Stomach smooth muscle (tissue), 2 donors: ENCODE measurements around the gene GABRG3.

Experiments used
- H3K27ac ChIP-seq: one replicate; pipeline ENCODE4 v1.7.0; 2013; ENCODE audit warnings: mild to moderate bottlenecking, low read length, inconsistent platforms
- H3K27me3 ChIP-seq, 2 donors: one replicate each; pipeline ENCODE4 v1.7.0; 2013; ENCODE audit warnings: low read length in 2 of 2; ENCODE audit not compliant: insufficient read depth in 2 of 2, control insufficient read depth in 1 of 2
- H3K36me3 ChIP-seq, 2 donors: one replicate each; pipeline ENCODE4 v1.7.0; 2013; ENCODE audit warnings: low read length in 2 of 2; ENCODE audit not compliant: control insufficient read depth in 2 of 2, insufficient read depth in 2 of 2
- H3K4me1 ChIP-seq: one replicate; pipeline ENCODE4 v1.7.0; 2013; ENCODE audit warnings: low read length; ENCODE audit not compliant: control insufficient read depth, insufficient read depth
- H3K4me3 ChIP-seq, 2 donors: one replicate each; pipeline ENCODE4 v1.7.0; 2013; ENCODE audit warnings: low read length in 2 of 2
- H3K9ac ChIP-seq, 2 donors: one replicate each; pipeline ENCODE4 v1.7.0; 2013; ENCODE audit warnings: low read length in 2 of 2, mild to moderate bottlenecking in 1 of 2
- H3K9me3 ChIP-seq, 2 donors: one replicate each; pipeline ENCODE4 v1.7.0; 2013; ENCODE audit warnings: low read length in 2 of 2; ENCODE audit not compliant: control insufficient read depth in 2 of 2
- donor health status: healthy.
- donor health status: Pancreatic carcinoma.

The GABRG3 gene

DNA sequence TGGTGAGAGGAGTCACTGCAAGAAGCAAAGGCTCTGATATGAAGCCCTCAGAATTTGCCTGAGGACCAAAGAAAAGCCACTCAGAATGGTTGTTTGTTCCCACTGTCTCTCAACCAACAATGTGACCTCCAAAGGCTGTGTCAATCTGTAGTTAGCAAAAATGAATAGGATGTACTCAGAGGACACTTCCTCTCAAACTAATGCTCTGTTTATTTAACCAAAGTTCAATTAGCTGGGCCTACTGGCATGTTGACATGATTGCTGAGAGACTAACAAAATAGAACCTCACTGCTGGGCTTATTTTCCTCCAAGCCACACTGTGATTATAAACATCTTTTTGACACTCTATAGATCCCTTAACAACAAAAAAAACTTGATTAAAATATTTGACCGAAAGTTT is 605.6 kb downstream of the GABRG3 start:
- Histone ChIP-seq H3K4me1 (no peaks in the 10 kb centered on the region), H3K9me3 (peaks cover 0 to 4% of the 10 kb centered on the region in 2 donors)

DNA sequence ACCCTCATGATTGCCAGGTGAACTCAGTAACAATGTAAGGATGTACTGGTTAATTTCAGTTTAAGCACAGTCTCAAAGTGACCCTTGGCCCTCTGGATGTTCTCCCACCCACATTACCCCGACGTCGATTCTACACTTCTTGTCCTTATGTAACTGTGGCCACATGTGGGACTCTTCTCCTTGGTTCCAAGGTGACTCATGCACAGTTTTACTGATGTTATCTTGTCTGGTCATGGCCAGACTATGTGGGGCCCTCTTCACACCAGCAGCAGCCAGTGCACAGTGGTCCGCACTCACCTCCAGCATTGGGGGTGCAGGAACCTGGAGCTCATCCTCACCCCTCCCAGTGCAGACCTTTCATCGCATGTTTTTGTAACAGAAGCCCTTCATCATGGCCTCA is 608.8 kb downstream of the GABRG3 start:
- no peak overlapping the region for H3K4me3 ChIP-seq
- no peak overlapping the region for H3K27ac ChIP-seq
- H3K4me1 ChIP-seq, result no peaks in the 10 kb centered on the region
- H3K9me3 ChIP-seq, result peaks cover 0 to 4% of the 10 kb centered on the region in 2 donors
- H3K9ac ChIP-seq, result no peak overlapping the region
- no peaks in the 10 kb centered on the region for H3K27me3 ChIP-seq
- H3K36me3 ChIP-seq, result no peaks in the 10 kb centered on the region

More for the DNA sequence above, 605.6 kb downstream of the GABRG3 start:
- Histone ChIP-seq H3K27me3 (no peaks in the 10 kb centered on the region), H3K27ac (no peak overlapping the region), H3K9ac (no peak overlapping the region), H3K36me3 (no peaks in the 10 kb centered on the region), H3K4me3 (no peak overlapping the region)

DNA sequence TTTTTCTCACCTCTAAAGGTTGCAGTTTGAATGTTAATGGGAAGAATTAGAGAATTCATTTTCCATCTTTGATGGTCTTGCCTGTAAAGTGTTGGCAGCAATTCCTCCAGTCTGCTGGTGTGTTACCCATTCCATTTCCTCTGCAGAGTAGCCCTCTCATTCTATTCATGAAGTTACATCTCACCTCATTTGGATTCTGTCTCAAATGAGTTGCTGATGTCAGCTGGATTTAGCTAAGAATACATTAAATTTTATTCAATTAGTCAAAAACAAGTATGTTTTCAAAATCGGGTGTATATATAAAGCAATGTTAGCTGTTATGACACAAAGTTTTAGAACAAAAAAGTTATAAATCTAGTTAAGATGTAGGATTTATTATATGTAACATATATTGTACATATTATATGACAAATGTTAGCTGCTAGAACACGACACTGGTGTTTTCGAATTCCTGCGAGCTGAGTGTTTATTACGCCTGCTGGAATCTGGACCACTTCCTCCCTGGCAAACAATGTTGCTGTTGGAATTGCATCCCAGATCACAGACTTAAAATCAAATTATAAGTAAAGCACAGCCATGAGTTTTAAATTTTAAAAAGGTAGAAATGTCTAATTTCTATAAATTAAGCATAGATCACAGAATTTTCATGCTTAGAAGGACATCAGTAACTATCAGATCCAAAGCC is 611.9 kb downstream of the GABRG3 start:
- H3K27me3 ChIP-seq, result no peaks in the 10 kb centered on the region
- H3K4me1 ChIP-seq, result no peaks in the 10 kb centered on the region
- H3K27ac ChIP-seq, result no peak overlapping the region
- H3K9ac ChIP-seq, result no peak overlapping the region
- H3K36me3 ChIP-seq, result no peaks in the 10 kb centered on the region
- H3K9me3 ChIP-seq, result peaks cover 0 to 4% of the 10 kb centered on the region in 2 donors
- H3K4me3 ChIP-seq, result no peak overlapping the region

DNA sequence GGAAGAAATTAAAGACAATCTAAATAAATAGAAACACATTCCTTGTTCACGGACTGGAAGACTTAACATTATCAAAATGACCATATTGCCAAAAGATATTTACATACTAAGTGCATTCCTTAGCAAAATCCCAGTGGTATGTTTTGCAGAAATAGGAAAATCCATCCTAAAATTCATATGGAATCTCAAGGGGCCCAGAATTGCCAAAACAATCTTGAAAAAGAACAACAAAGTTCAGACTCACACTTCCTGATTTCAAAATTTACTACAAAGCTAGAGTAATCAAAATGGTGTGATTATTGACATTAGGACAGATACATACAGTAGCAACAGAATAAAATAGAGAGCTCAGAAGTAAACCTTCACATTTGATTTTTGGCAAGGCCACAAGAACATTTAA is 612.7 kb downstream of the GABRG3 start:
- Histone ChIP-seq H3K27ac (no peak overlapping the region), H3K27me3 (no peaks in the 10 kb centered on the region), H3K36me3 (no peaks in the 10 kb centered on the region), H3K9me3 (peaks cover 0 to 4% of the 10 kb centered on the region in 2 donors), H3K4me3 (no peak overlapping the region), H3K4me1 (no peaks in the 10 kb centered on the region), H3K9ac (no peak overlapping the region)

DNA sequence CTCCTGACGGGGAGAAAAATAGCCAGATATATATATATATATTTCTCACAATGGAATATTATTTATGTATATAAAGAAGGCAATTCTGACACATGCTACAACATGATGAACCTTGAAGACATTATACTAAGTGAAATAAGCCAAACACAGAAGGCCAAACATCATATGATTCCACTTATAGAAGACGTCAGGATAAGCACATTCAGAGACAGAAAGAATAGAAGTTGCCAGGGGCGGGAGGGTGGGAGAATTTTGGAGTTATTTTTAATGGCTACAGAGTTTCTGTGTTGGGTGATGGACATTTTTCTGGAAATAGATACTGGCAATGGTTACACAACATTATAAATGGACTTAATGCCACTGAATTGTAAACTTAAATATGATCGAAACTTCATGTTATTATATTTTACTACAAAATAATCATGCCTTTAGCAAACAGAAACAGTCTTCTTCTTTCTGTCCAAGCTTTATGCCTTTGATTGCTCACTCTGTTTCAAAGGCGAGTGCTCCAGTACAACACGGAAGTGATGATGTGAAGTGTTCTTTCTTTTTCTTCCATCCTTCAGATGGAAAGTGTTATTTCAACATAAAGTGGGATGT is 614.2 kb downstream of the GABRG3 start:
- H3K9ac ChIP-seq, result no peak overlapping the region
- no peaks in the 10 kb centered on the region for H3K9me3 ChIP-seq
- no peaks in the 10 kb centered on the region for H3K4me1 ChIP-seq
- H3K4me3 ChIP-seq, result no peak overlapping the region
- H3K36me3 ChIP-seq, result no peaks in the 10 kb centered on the region
- H3K27me3 ChIP-seq, result no peaks in the 10 kb centered on the region
- no peak overlapping the region for H3K27ac ChIP-seq

DNA sequence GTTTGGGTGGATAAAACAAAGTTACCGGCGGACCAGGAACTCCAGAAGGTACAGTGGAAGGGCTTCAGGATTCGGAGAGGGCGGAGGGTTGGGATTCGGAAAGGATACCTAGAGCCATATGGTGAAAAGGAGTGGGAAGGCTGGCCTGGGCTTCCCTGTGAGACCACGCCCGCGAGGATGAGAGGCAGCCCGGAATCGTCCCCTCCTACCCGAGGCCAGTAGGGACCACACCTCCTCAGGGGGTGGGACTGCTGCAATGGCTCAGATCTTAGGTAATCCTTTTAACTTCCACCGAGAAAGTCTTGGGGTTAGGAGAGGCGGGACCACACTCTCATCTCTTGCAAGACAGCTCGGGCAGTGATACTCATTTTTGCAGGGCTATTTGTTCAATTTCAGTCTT is 616.8 kb downstream of the GABRG3 start:
- no peaks in the 10 kb centered on the region for H3K36me3 ChIP-seq

DNA sequence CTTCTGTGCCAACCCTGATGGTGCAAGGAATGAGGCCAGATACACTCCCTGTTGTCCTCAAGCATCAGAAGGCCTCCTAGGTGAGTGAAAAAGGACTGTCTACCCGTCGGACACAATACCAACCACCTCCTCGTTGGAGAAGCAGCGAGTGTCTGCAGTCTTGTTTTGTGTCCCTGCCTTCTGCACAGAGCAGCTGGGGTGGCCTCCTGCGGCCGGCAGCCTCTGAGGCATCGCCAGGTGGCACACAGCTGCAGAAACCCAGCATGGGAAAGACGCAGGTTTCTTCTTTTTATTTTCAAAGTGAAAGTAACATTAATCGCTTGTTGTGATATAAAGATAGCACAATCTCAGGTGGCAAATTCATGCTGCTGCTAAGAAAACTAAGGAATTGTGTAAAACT is 618.3 kb downstream of the GABRG3 start:
- Histone ChIP-seq H3K9me3 (peaks cover 0 to 2% of the 10 kb centered on the region in 2 donors), H3K36me3 (no peaks in the 10 kb centered on the region), H3K27me3 (peaks cover 0 to 2% of the 10 kb centered on the region in 2 donors), H3K9ac (no peak overlapping the region), H3K27ac (no peak overlapping the region), H3K4me3 (no peak overlapping the region), H3K4me1 (no peaks in the 10 kb centered on the region)

More for the DNA sequence above, 616.8 kb downstream of the GABRG3 start:
- H3K9ac ChIP-seq, result no peak overlapping the region
- peaks cover 0 to 2% of the 10 kb centered on the region in 2 donors for H3K9me3 ChIP-seq
- peaks cover 0 to 2% of the 10 kb centered on the region in 2 donors for H3K27me3 ChIP-seq
- no peaks in the 10 kb centered on the region for H3K4me1 ChIP-seq
- H3K27ac ChIP-seq, result no peak overlapping the region
- no peak overlapping the region for H3K4me3 ChIP-seq

DNA sequence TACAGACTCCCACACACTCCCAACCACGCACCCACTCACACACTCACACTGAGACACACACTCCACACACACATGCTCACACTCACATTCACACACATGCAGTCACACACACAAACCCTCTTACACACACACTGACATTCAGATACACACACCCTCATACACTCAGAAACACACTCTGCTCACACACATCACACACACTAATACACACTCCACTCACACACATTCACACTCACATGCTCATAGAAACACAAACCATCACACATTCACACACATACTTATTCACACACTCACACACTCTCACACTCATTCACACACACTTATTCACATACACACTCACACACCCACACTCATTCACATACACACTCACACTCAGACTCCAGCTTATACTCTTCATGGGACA is 618.8 kb downstream of the GABRG3 start:
- H3K4me3 ChIP-seq, result no peak overlapping the region
- no peak overlapping the region for H3K9ac ChIP-seq
- H3K36me3 ChIP-seq, result no peaks in the 10 kb centered on the region
- no peaks in the 10 kb centered on the region for H3K4me1 ChIP-seq
- peaks cover 0 to 2% of the 10 kb centered on the region in 2 donors for H3K27me3 ChIP-seq
- H3K9me3 ChIP-seq, result peaks cover 0 to 2% of the 10 kb centered on the region in 2 donors
- H3K27ac ChIP-seq, result no peak overlapping the region
